Mesendoderm (in vitro differentiated cells): Measurements from ENCODE around the gene RPN2.

ENCODE experiments used
- DNase-seq: peaks from one replicate; pipeline ENCODE4 v3.0.0; 2013
- H2AK5ac ChIP-seq: 2 replicates; pipeline ENCODE4 v1.6.1; 2013; ENCODE audit warnings: low read length, inconsistent platforms
- H2BK120ac ChIP-seq: 2 replicates; pipeline ENCODE4 v1.6.1; 2013; ENCODE audit warnings: low read depth, mild to moderate bottlenecking, low read length, moderate library complexity, mixed read lengths
- H2BK15ac ChIP-seq: replicated peaks from 2 replicates; pipeline ENCODE4 v1.6.1; 2013; ENCODE audit warnings: low read depth, mild to moderate bottlenecking, moderate library complexity
- H2BK5ac ChIP-seq: 2 replicates; pipeline ENCODE4 v1.6.1; 2013; ENCODE audit warnings: low read length, inconsistent platforms
- H3K18ac ChIP-seq: 2 replicates; pipeline ENCODE4 v1.6.1; 2013; ENCODE audit warnings: mild to moderate bottlenecking, low read length, mixed read lengths
- H3K23ac ChIP-seq: one replicate; pipeline ENCODE4 v1.6.1; 2013; ENCODE audit warnings: low read length
- H3K27ac ChIP-seq: 2 replicates; pipeline ENCODE4 v1.5.1; 2013; ENCODE audit warnings: low read depth, mild to moderate bottlenecking, inconsistent platforms, low read length, moderate library complexity
- H3K27me3 ChIP-seq: 2 replicates; pipeline ENCODE4 v1.6.1; 2013; ENCODE audit warnings: low read length, control low read depth, mild to moderate bottlenecking, inconsistent platforms; ENCODE audit not compliant: insufficient read depth, poor library complexity
- H3K36me3 ChIP-seq: 2 replicates; pipeline ENCODE4 v1.6.1; 2013; ENCODE audit warnings: low read length, inconsistent platforms; ENCODE audit not compliant: control insufficient read depth, insufficient read depth
- H3K4ac ChIP-seq: one replicate; pipeline ENCODE4 v1.6.1; 2013; ENCODE audit warnings: low read depth, mild to moderate bottlenecking, low read length, moderate library complexity
- H3K4me1 ChIP-seq: 2 replicates; pipeline ENCODE4 v1.6.1; 2013; ENCODE audit warnings: low read depth, low read length, inconsistent platforms; ENCODE audit not compliant: control insufficient read depth
- H3K4me2 ChIP-seq: 2 replicates; pipeline ENCODE4 v1.6.1; 2013; ENCODE audit warnings: low read length
- H3K4me3 ChIP-seq: 2 replicates; pipeline ENCODE4 v1.5.1; 2013; ENCODE audit warnings: mild to moderate bottlenecking, low read length
- H3K56ac ChIP-seq: one replicate; pipeline ENCODE4 v1.6.1; 2013; ENCODE audit warnings: low read length
- H3K79me1 ChIP-seq: 2 replicates; pipeline ENCODE4 v1.6.1; 2013; ENCODE audit warnings: low read length, inconsistent platforms
- H3K79me2 ChIP-seq: 2 replicates; pipeline ENCODE4 v1.6.1; 2013; ENCODE audit warnings: mild to moderate bottlenecking, low read length; ENCODE audit not compliant: control insufficient read depth, insufficient read depth
- H3K9ac ChIP-seq: 2 replicates; pipeline ENCODE4 v1.6.1; 2013; ENCODE audit warnings: low read length, inconsistent platforms
- H4K5ac ChIP-seq: one replicate; pipeline ENCODE4 v1.6.1; 2013; ENCODE audit warnings: low read length
- H4K8ac ChIP-seq: one replicate; pipeline ENCODE4 v1.6.1; 2013; ENCODE audit warnings: low read depth, mild to moderate bottlenecking, control low read depth, low read length, moderate library complexity
- WGBS: extraction: QIAGEN DNeasy Blood & Tissue Kit; methylation state at CpG from one replicate; pipeline ENCODE4 v1.1.7; 2013; ENCODE audit warnings: low lambda C conversion rate, missing lambda C conversion rate; ENCODE audit not compliant: insufficient coverage; ENCODE audit errors: extremely low coverage; 5-methylcytosine and 5-hydroxymethylcytosine counted together

The RPN2 gene

DNA sequence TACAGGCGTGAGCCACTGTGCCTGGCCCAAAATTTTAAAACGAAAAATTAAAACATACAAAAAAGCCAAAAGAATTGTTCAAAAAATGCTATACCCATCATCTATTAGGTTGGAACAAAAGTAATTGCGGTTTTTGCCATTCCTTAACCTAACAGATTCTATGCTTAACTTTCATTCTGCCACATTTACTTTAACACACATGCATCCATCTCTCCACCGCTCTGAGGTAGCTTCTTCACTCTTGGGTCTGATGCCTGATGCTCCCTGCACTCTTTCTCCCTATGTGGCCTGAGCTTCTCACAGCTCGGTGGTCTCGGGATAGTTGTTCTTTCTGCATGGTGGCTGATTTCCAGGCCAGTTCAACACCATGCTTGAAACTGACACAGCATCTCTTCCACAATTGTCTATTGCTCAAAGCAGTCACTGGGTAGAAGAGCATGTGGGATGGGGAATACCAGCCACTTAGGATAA is 105.6 kb downstream of the RPN2 start:
- Histone ChIP-seq H3K79me1 (no peaks in the 10 kb centered on the region), H3K36me3 (no peaks in the 10 kb centered on the region), H2BK120ac (no peak overlapping the region), H3K4ac (no peak overlapping the region), H3K4me1 (no peaks in the 10 kb centered on the region), H3K27ac (no peak overlapping the region), H3K4me2 (no peak overlapping the region), H3K4me3 (no peak overlapping the region), H3K9ac (no peak overlapping the region), H3K23ac (no peak overlapping the region), H3K79me2 (peaks cover under 1% of the 10 kb centered on the region), H2AK5ac (no peak overlapping the region), H2BK5ac (no peak overlapping the region), H3K27me3 (no peaks in the 10 kb centered on the region), H4K8ac (no peak overlapping the region), H2BK15ac (no peak overlapping the region), H3K18ac (no peak overlapping the region), H4K5ac (no peak overlapping the region), H3K56ac (no peak overlapping the region)
- no peak for DNase-seq
- WGBS, result no CpG with 5 or more reads among the region's 6 CpGs

DNA sequence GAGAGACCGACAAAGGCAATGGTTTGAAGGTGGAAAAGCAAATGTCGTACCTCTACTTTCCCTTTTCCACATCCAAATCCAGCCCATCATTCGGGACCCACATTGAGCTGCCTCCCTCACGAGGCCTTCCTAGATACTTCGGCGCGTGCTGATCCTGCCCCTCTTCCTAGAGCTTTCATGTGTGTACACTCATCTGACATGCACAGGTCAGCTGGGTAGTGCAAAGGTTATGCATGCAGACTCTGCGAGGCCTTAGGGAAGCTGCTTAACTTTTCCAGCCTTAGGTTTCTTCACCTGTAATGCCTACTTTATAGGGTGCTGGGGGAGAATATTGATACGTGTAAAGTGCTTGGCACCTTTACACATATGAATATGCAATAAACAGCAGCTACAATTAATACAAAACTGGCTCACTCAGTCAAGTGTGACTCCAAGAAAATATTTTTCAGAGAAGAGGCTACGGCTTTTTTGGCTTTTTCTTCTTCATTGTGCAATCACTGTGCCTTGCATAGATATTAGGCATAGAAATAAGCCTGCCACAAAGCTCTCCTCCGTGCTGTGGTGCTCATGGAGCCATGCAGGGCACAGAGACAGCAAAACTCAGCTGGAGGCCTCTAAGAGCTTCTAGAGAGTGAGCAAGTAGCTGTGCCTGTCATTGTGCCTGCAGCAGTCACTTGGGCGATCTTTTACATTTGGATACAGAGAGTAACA is 106.7 kb downstream of the RPN2 start:
- H3K4me1 ChIP-seq, result no peaks in the 10 kb centered on the region
- H2BK5ac ChIP-seq, result no peak overlapping the region
- no peak overlapping the region for H3K4ac ChIP-seq
- H3K27ac ChIP-seq, result no peak overlapping the region
- no peak overlapping the region for H3K4me2 ChIP-seq
- H3K23ac ChIP-seq, result no peak overlapping the region
- no peak for DNase-seq
- H4K8ac ChIP-seq, result no peak overlapping the region
- H3K36me3 ChIP-seq, result no peaks in the 10 kb centered on the region
- H3K18ac ChIP-seq, result no peak overlapping the region
- no peak overlapping the region for H2AK5ac ChIP-seq
- H3K79me1 ChIP-seq, result peaks cover 6% of the 10 kb centered on the region
- no CpG with 5 or more reads among the region's 12 CpGs for WGBS
- no peak overlapping the region for H2BK15ac ChIP-seq
- H2BK120ac ChIP-seq, result no peak overlapping the region
- no peaks in the 10 kb centered on the region for H3K27me3 ChIP-seq
- peaks cover 7% of the 10 kb centered on the region for H3K79me2 ChIP-seq
- H3K56ac ChIP-seq, result no peak overlapping the region
- no peak overlapping the region for H4K5ac ChIP-seq
- H3K4me3 ChIP-seq, result no peak overlapping the region
- no peak overlapping the region for H3K9ac ChIP-seq

DNA sequence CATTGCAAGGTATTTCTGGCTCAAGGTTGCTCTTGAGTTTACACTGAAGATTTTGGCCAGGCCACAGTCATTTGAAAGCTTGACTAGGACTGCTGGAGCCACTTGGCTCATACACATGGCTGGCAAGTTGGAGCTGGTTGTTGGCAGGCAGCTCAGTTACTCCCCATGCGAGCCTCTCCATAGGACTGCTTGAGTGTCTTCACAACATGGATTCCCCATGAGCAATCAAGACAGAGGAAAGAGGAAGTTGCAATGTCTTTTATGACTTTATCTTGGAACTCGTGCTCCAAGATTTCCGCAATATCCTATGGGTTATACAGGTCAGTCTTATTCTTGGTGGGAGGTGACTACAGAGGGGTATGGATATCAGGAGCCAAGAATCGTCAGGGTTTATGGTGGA is 109.0 kb downstream of the RPN2 start:
- no peak overlapping the region for H3K56ac ChIP-seq
- H3K79me2 ChIP-seq, result peaks cover 15% of the 10 kb centered on the region
- no peak overlapping the region for H2BK15ac ChIP-seq
- H2BK5ac ChIP-seq, result no peak overlapping the region
- H3K4me2 ChIP-seq, result no peak overlapping the region
- H2BK120ac ChIP-seq, result no peak overlapping the region
- no peak overlapping the region for H3K4me3 ChIP-seq
- no peak overlapping the region for H3K18ac ChIP-seq
- H3K4me1 ChIP-seq, result no peaks in the 10 kb centered on the region
- no peak overlapping the region for H4K5ac ChIP-seq
- H3K4ac ChIP-seq, result no peak overlapping the region
- no peak overlapping the region for H2AK5ac ChIP-seq
- H3K23ac ChIP-seq, result no peak overlapping the region
- DNase-seq, result no peak
- H3K36me3 ChIP-seq, result no peaks in the 10 kb centered on the region
- H3K27ac ChIP-seq, result no peak overlapping the region
- no CpG with 5 or more reads among the region's 4 CpGs for WGBS
- no peak overlapping the region for H3K9ac ChIP-seq
- H3K79me1 ChIP-seq, result peaks cover 13% of the 10 kb centered on the region
- H3K27me3 ChIP-seq, result no peaks in the 10 kb centered on the region
- H4K8ac ChIP-seq, result no peak overlapping the region

DNA sequence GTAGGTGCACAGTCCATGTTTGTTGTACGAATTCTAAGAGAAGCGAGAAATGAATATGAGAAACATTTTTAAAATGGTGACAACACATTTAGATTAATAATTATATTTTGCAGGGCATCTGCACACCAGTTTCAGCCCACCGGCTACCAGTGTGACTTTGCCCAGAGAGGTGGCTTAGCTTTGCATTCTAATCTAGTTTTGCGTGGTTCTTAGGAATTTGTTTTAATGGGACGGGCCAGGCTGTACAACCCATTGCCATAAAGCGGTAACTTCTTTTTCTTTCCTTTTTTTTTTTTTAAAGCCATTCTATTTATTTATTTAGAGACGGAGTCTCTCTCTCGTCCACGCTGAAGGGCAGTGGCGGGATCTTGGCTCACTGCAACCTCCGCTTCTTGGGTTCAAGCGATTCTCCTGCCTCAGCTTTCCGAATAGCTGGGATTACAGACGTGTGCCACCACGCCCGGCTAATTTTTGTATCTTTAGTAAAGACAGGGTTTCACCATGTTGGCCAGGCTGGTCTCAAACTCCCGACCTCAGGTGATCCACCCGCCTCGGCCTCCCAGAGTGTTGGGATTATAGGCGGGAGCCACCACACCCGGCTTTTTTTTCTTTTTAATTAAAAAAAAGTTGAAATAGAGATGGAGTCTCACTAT is 111.2 kb downstream of the RPN2 start:
- Histone ChIP-seq H4K5ac (peak overlapping the region; percentile 66), H3K4me2 (peak overlapping the region; percentile 98), H3K27ac (peak overlapping the region; percentile 87), H2AK5ac (peak overlapping the region; percentile 100), H3K23ac (peak overlapping the region; percentile 92), H3K79me1 (peaks cover 18% of the 10 kb centered on the region), H2BK120ac (no peak overlapping the region), H2BK5ac (peak overlapping the region; percentile 74), H3K36me3 (no peaks in the 10 kb centered on the region), H3K18ac (peak overlapping the region; percentile 98), H3K27me3 (no peaks in the 10 kb centered on the region), H3K4ac (peak overlapping the region; percentile 98), H2BK15ac (no peak overlapping the region), H3K79me2 (peaks cover 18% of the 10 kb centered on the region), H4K8ac (peak overlapping the region; percentile 94), H3K4me1 (peaks cover 3% of the 10 kb centered on the region), H3K56ac (peak overlapping the region; percentile 99), H3K4me3 (peak overlapping the region; percentile 99), H3K9ac (peak overlapping the region; percentile 100)
- no CpG with 5 or more reads among the region's 21 CpGs for WGBS
- no peak for DNase-seq
